K562 (cell line): ENCODE measurements around the gene ARHGDIB. TPM values are rescaled to one million over a fixed set of nuclear protein-coding genes. Genes with fewer than 3 reads are reported as not detected.

ENCODE experiments used
- ATAC-seq: fragments of 200-7000 bp; cut with Tn5 transposase; 3 replicates; pipeline ENCODE4 v1.9.1; 2020; ENCODE audit warnings: moderate library complexity
- BruUV-seq: library from RNA; stranded (reverse); fragments of 400-500 nt; replicated peaks from 2 replicates; lab custom pipeline; 2021; lab: Mats Ljungman, UMichigan
- CTCF ChIA-PET: fragments of 300-600 bp; formaldehyde crosslinking; extraction: SDS; loops from one replicate; lab custom pipeline; 2021; ENCODE audit warnings: low intra/inter-chr PET ratio; lab: Yijun Ruan, JAX
- POLR2A ChIA-PET: fragments of 300-600, 350-650 bp; sonication (Branson Sonifier 250); formaldehyde crosslinking; extraction: SDS; loops from one replicate; lab custom pipeline; 2021; ENCODE audit warnings: antibody characterized with exemption, inconsistent platforms; lab: Yijun Ruan, JAX
- DNase-seq, 4 experiments: peaks; one replicate each; pipeline versions ENCODE4 v3.0.0 to v3.0.0-alpha.2; 2011 to 2018; ENCODE audit warnings: low spot score in 3 of 4, mixed read lengths in 3 of 4; ENCODE audit errors: extremely low read depth in 1 of 4
- FAIRE-seq: peaks from 2 replicates; lab custom pipeline; 2011; peaks lifted over from hg19 to GRCh38; lab: Jason Lieb, UNC
- H2AFZ ChIP-seq: 2 replicates; pipeline ENCODE4 v1.6.0; 2011; ENCODE audit warnings: low read depth, low read length, control low read depth, inconsistent platforms
- H3K27ac ChIP-seq: fragments of 200-600 bp; 3 replicates; pipeline ENCODE4 v1.8.0; 2011; ENCODE audit warnings: low read depth, mild to moderate bottlenecking, control low read depth, inconsistent platforms, low read length, moderate library complexity, mixed read lengths; ENCODE audit errors: extremely low read depth
- H3K27me3 ChIP-seq, 2 experiments: fragments of 300-600 bp in 1 of 2; 2 replicates in 1 of 2; 3 replicates in 1 of 2; pipeline versions ENCODE4 v1.6.0 to v1.8.0; 2011; ENCODE audit warnings: inconsistent platforms in 2 of 2, low read length in 2 of 2, mild to moderate bottlenecking in 1 of 2, mixed read lengths in 1 of 2, moderate library complexity in 1 of 2; ENCODE audit not compliant: control insufficient read depth in 2 of 2, insufficient read depth in 2 of 2
- H3K36me3 ChIP-seq: fragments of 300-600 bp; 3 replicates; pipeline ENCODE4 v1.8.0; 2011; ENCODE audit warnings: mild to moderate bottlenecking, low read length, inconsistent platforms; ENCODE audit not compliant: control insufficient read depth, insufficient read depth
- H3K4me1 ChIP-seq, 2 experiments: fragments of 200-600 bp in 1 of 2; replicated peaks in 1 of 2; 2 replicates in 1 of 2; 3 replicates in 1 of 2; pipeline versions ENCODE4 v1.5.1 to v1.8.0; 2011; ENCODE audit warnings: inconsistent platforms in 2 of 2, low read length in 2 of 2, mild to moderate bottlenecking in 1 of 2, mixed read lengths in 1 of 2, moderate library complexity in 1 of 2; ENCODE audit not compliant: control insufficient read depth in 2 of 2, insufficient read depth in 2 of 2
- H3K4me2 ChIP-seq: 2 replicates; pipeline ENCODE4 v1.6.1; 2011; ENCODE audit warnings: low read length, control low read depth, inconsistent platforms, mixed read lengths; ENCODE audit not compliant: insufficient read depth
- H3K4me3 ChIP-seq: fragments of 200-600 bp; sonication (generic), shearing (Covaris generic); 2 replicates; pipeline ENCODE4 v1.5.1; 2016; ENCODE audit warnings: control low read depth, inconsistent platforms
- H3K79me2 ChIP-seq: fragments of 200-600 bp; 3 replicates; pipeline ENCODE4 v1.8.0; 2011; ENCODE audit warnings: low read length, inconsistent platforms; ENCODE audit not compliant: control insufficient read depth, insufficient read depth
- H3K9ac ChIP-seq, 2 experiments: 2 replicates each; pipeline versions ENCODE4 v1.6.0 to v1.6.1; 2011; ENCODE audit warnings: low read depth in 2 of 2, low read length in 2 of 2, control low read depth in 1 of 2, inconsistent platforms in 1 of 2, mild to moderate bottlenecking in 1 of 2, mixed read lengths in 1 of 2; ENCODE audit not compliant: insufficient read depth in 1 of 2
- H3K9me1 ChIP-seq: one replicate; pipeline ENCODE4 v1.6.0; 2011; ENCODE audit warnings: inconsistent platforms, mild to moderate bottlenecking, low read length, moderate library complexity; ENCODE audit not compliant: control insufficient read depth, insufficient read depth
- H3K9me3 ChIP-seq: replicated peaks from 2 replicates; pipeline ENCODE4 v1.5.1; 2011; ENCODE audit warnings: low read depth, low read length, inconsistent platforms; ENCODE audit not compliant: control insufficient read depth, insufficient read depth
- H4K20me1 ChIP-seq: replicated peaks from 2 replicates; pipeline ENCODE4 v1.6.1; 2011; ENCODE audit warnings: low read length, inconsistent platforms, mixed read lengths; ENCODE audit not compliant: control insufficient read depth, insufficient read depth
- ARHGAP35 ChIP-seq: fragments of 450-650 bp; IDR thresholded peaks from 2 replicates; pipeline ENCODE4 v1.6.1; 2018; ENCODE audit not compliant: partially characterized antibody
- FOXA1 ChIP-seq: fragments of 450-650 bp; IDR thresholded peaks from 2 replicates; pipeline ENCODE4 v1.6.1; 2016; ENCODE audit warnings: mild to moderate bottlenecking, borderline replicate concordance
- IRF2 ChIP-seq: sonication (generic); formaldehyde crosslinking; IDR thresholded peaks from 2 replicates; pipeline ENCODE4 v1.8.1; 2022; ENCODE audit warnings: mild to moderate bottlenecking, missing genetic modification reagents
- RAD51 ChIP-seq: fragments of 450-650 bp; IDR thresholded peaks from 2 replicates; pipeline ENCODE4 v1.7.1; 2016; ENCODE audit warnings: low read depth, mild to moderate bottlenecking, borderline replicate concordance
- RBBP5 ChIP-seq: fragments of 200-600 bp; sonication (generic); IDR thresholded peaks from 2 replicates; pipeline ENCODE4 v1.6.1; 2012; ENCODE audit warnings: borderline replicate concordance, mild to moderate bottlenecking, low read length, control low read depth, inconsistent platforms; ENCODE audit not compliant: insufficient read depth, poor library complexity, severe bottlenecking
- RFX1 ChIP-seq: fragments of 450-650 bp; IDR thresholded peaks from 2 replicates; pipeline ENCODE4 v1.6.1; 2016; ENCODE audit warnings: mild to moderate bottlenecking, moderate library complexity
- RFX5 ChIP-seq: IDR thresholded peaks from 2 replicates; pipeline ENCODE4 v1.6.1; 2011; ENCODE audit warnings: low read depth, mild to moderate bottlenecking, improper control_type of control experiment, low read length
- THAP12 ChIP-seq: fragments of 250-450 bp; sonication (Bioruptor Pico); IDR thresholded peaks from 2 replicates; pipeline ENCODE4 v1.9.0; 2021; ENCODE audit warnings: mild to moderate bottlenecking, inconsistent platforms
- WGBS: fragments of 100-300 bp; shearing (Covaris generic); methylation state at CpG from one replicate; pipeline ENCODE4 v1.1.6; 2016; ENCODE audit warnings: low coverage, mixed read lengths; ENCODE audit not compliant: insufficient coverage; ENCODE audit errors: missing lambda C conversion rate; 5-methylcytosine and 5-hydroxymethylcytosine counted together
- in situ Hi-C: fragments of 300-500 bp; cut with MboI; formaldehyde crosslinking; loops from 4 replicates; pipeline ENCODE4 v1.15.0; 2018; ENCODE audit warnings: inconsistent platforms, mixed read lengths
- intact Hi-C: fragments of 100-400 bp; cut with micrococcal nuclease; formaldehyde crosslinking; loops from 2 replicates; pipeline ENCODE4 v1.14.2; 2022
- polyA plus RNA-seq, 8 experiments: library from polyadenylated mRNA; depleted of rRNA in 4 of 8; stranded (reverse) in 5 of 8; unstranded in 3 of 8; fragments of >200 nt; fragmentation: Nextera tagmentation in 2 of 8; fragmentation: Illumina TruSeq in 1 of 8; extraction: Ambion mirVana in 2 of 8; extraction: Trizol in 1 of 8; gene quantifications; 2 replicates each; pipeline versions ENCODE4 v1.2.1 to v1.2.3, GENCODE V29; 2011 to 2014; ENCODE audit warnings: inconsistent platforms in 1 of 8, missing spikeins in 1 of 8
- total RNA-seq, 7 experiments: library from RNA; depleted of rRNA in 6 of 7; stranded (reverse); fragments of >200 nt in 6 of 7; fragmentation: Illumina TruSeq in 2 of 7; extraction: Trizol in 2 of 7; gene quantifications; 2 replicates each; pipeline versions ENCODE4 v1.2.1 to v1.2.3, GENCODE V29; 2011 to 2021; ENCODE audit warnings: low replicate concordance in 1 of 7
- TF ChIP-seq, protein P1 (sequence below): sonication (generic); formaldehyde crosslinking; IDR thresholded peaks from 2 replicates; pipeline ENCODE4 v1.8.1; 2023; ENCODE audit warnings: mild to moderate bottlenecking, missing genetic modification reagents

The ARHGDIB gene
- total and polyA plus RNA-seq, 9 of the 15 experiments (the other 6 are each of a cell fraction or from before 2014, with no cell fraction given): 9.5 to 204 (median 116) TPM

DNA sequence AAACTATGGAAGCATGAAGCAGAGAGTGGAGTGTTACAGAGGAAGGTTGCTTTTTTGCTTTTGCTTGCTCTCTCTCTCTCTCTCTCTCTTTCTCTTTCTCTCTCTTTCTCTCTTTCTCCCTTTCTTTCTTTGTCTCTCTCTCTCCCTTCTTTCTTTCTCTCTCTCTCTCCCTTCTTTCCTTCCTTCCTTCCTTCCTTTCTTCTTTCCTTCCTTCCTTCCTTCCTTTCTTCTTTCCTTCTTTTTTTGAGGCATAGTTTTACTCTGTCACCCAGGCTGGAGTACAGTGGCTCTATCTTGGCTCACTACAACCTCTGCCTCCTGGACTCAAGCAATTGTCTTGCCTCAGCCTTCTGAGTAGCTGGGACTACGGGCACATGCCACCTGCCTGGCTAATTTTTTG, 7.6 kb downstream of the ARHGDIB start (continued):
- TF ChIP-seq, protein P1, sequence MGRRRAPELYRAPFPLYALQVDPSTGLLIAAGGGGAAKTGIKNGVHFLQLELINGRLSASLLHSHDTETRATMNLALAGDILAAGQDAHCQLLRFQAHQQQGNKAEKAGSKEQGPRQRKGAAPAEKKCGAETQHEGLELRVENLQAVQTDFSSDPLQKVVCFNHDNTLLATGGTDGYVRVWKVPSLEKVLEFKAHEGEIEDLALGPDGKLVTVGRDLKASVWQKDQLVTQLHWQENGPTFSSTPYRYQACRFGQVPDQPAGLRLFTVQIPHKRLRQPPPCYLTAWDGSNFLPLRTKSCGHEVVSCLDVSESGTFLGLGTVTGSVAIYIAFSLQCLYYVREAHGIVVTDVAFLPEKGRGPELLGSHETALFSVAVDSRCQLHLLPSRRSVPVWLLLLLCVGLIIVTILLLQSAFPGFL: no peak
- no peak for TF ChIP-seq RFX5

DNA sequence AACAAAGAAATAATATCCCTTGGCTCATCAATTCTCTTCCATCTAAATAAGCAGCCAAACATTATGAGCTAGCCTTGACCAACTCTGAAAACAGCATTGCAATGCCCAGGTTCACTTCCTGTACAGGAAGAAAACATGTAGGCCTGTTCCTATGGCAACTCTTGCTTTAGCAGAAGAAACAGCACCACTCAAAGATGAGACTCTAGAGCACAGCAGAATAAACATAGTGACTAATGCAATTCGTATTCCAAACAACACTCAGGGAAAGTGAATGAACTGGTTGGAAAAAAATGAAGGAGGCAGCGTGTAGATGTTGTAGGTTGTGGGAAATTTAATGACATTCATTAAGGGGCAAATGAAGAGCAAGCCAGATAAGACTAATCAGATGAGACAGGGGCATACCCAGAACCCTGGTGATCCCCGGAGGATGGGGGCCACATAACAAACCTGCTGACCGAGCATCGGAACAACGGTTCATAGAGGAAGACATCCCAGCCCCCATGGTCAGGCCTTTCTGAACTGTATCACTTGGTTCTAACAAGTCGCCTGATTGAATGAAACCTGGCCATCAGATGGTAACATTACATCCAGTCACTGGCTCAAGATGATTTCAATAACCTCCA, 9.0 kb downstream of the ARHGDIB start:
- no peaks in the 10 kb centered on the region for H3K79me2 ChIP-seq
- no peak overlapping the region for H3K27ac ChIP-seq
- H2AFZ ChIP-seq: no peak overlapping the region
- WGBS: 28% methylated on average over 7 of the region's 7 CpGs
- H4K20me1 ChIP-seq: no peaks in the 10 kb centered on the region
- intact Hi-C loops (no loop called here), in situ Hi-C loops (loop anchor here (25.0 kb wide), 1 partner anchor 740 kb away; no protein-coding TSS in a partner anchor)
- peaks cover 15% of the 10 kb centered on the region; the same call in 1 of the 3 replicates for H3K36me3 ChIP-seq
- ATAC-seq (no peak), DNase-seq (no peak), FAIRE-seq (no peak)
- no peaks in the 10 kb centered on the region for H3K27me3 ChIP-seq
- no peak overlapping the region for H3K9ac ChIP-seq
- no TSS peak for BruUV-seq
- no peaks in the 10 kb centered on the region for H3K9me1 ChIP-seq
- H3K4me2 ChIP-seq: no peak overlapping the region
- no peaks in the 10 kb centered on the region; a peak in 2 of 5 replicates for H3K4me1 ChIP-seq
- CTCF ChIA-PET: no interaction called here
- H3K4me3 ChIP-seq: no peak overlapping the region
- no peaks in the 10 kb centered on the region for H3K9me3 ChIP-seq
- POLR2A ChIA-PET: no interaction called here
- no peak for TF ChIP-seq ARHGAP35
- TF ChIP-seq THAP12 (CRISPR knock-in tag): no peak
- TF ChIP-seq RFX1: peak; percentile 62
- TF ChIP-seq IRF2 (CRISPR knock-in tag): no peak
- no peak for TF ChIP-seq FOXA1
- TF ChIP-seq RAD51: no peak
- no peak for TF ChIP-seq RBBP5
